GM19238 (cell line): ENCODE results near the gene WASF2.
"Not testable (repeated sequence)": the region's sequence is repeated elsewhere in the genome, so short reads cannot be mapped to it uniquely, and the experiment has no call there.

Source experiments
- DNase-seq: peaks from one replicate; pipeline ENCODE4 v3.0.0; 2011; ENCODE audit warnings: low spot score; ENCODE audit not compliant: insufficient read length

Gene WASF2

DNA sequence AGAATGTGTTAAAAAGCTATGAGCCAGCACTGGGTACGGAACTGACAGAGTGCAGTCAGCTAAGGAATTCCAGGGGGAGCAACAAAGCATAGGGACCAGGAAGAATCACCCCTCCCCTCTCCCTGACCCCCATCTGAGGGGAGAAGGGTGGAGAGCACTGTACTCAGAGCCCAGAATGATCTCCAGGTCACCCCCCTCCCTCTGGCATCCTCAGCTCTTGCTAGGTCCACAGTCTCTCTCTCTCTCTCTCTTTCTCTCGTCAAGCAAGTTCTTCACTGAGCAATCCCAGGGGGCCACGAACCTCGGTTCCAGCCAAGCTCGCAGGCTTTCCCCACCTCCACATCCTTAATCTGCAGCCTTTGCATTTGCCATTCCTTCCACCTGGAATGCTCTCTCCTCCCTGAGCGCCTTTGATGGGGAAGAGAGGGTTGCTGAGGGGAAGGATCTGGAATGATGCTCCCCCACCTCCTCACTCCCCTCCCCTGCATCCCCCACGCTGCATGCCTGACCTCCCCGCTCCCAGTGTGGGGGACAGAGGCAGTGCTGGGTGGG is 6.7 kb upstream of the WASF2 start:
- DNase-seq: no peak

- no peak for DNase-seq
Measured at GRCh38 chr1:27492796-27493195, 2.8 kb upstream of the WASF2 start.

GRCh38 chr1:27491748-27492700 is 2.1 kb upstream of the WASF2 start:
- no peak for DNase-seq

DNA sequence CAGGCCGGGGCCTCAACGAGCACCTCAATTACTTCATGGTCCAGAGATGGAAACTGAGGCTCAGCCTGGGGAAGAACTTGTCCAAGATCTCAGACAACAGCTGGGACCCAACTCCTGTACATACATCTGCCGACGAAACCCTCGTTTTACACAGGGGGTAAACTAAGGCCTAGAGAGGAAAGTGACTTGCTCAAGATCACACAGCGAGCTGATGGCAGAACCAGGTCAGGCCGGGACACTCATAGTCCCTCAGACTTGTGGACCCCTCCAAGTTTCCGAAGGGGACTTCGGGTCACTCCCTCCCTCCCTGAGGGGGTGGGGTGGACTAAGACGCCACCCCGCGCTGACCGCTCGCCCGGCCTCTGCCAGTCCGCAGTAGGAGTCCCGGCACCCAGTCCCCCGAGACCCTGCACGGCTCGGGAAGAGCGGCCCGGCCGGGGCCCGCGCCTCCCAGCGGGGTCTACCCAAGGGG is 430 bp downstream of the WASF2 start:
- no peak for DNase-seq

- DNase-seq: no peak
Measured at GRCh38 chr1:27487966-27488884, 1.7 kb downstream of the WASF2 start.

DNA sequence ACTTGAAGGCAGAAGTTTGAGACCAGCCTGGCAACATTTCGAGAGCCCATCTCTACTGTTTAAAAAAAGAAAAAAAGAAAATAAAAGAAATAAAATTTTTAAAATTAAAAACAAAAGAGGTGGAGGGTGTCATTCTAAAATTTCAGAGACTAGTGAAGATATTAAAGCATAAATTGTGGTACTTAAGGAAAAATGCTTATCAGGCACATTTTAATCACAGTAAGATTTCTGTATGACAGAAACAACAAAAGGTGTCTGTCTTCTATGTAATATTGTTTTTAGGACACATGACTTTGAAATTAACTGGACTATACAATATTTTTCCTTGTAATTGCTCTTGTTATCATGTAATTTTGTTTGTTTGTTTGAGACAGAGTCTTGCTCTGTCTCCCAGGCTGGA is 4.6 kb downstream of the WASF2 start:
- no peak for DNase-seq

DNA sequence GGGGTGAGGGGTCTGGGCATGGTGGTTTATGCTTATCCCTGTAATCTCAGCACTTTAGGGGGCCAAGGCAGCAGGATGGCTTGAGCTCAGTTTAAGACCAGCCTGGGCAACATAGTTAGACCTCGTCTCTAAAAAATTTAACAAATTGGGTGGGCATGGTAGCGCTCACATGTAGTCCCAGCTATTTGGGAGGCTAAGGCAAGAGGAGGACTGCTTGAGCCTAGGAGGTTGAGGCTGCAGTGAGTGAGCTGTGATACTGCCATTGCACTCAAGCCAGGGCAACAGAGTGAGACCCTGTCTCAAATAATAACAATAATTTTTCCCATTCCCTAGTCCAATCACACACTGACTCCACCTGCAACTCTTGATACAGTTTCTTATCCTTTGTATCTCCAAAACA is 6.3 kb downstream of the WASF2 start:
- DNase-seq: no peak

- no peak for DNase-seq
Measured at GRCh38 chr1:27481994-27482620, 7.9 kb downstream of the WASF2 start.

DNA sequence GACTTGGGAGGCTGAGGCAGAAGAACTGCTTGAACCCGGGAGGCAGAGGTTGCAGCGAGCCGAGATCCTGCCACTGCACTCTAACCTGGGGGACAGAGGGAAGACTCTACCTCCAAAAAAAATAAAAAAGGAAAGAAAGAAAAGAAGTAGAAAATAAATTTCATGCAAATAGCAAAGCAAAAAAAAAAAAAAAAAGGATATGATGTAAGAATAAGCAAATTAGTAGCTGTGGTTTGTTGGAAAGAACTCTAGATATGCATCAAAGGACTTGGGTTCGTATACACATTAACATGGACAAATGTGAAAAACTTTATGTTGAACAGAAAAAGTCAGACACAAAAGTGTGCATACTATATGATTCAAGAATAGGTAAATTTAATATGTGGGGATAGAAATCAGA is 11.9 kb downstream of the WASF2 start:
- no peak for DNase-seq

- no peak for DNase-seq
Measured at GRCh38 chr1:27476237-27476636, 13.7 kb downstream of the WASF2 start.

DNA sequence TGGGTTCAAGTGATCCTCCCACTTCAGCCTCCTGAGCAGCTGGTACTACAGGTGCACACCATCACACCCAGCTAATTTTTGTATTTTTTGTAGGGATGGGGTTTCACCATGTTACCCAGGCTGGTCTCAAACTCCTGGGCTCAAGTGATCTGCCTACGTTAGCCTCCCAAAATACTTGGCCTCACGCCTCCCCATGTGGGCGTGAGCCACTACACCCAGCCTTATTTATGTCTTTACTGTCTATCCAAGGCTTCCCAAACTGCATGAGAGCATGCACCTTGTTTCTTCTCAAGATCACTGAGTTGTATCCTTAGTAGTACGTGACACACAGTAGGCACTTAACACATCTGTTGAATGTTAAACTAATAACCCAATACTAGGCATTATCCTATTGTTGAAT is 14.2 kb downstream of the WASF2 start:
- DNase-seq: no peak

DNA sequence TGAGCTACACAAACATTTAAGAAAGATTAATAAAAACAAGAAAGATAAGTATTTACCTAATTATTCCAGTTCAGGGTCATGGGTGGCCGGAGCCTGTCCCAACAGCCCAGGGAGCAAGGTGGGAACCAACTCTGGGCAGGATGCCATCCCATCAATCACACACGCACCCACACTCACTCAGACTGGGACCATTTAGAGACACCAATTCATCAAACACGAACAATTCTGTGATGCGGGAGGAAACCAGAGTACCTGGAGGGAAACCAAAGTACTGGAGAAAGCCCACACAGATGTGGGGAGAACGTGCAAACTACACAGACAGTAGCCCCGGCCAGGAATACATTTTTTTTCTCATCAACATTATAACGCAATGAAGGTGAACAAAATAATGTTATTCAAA is 16.2 kb downstream of the WASF2 start:
- no peak for DNase-seq

DNA sequence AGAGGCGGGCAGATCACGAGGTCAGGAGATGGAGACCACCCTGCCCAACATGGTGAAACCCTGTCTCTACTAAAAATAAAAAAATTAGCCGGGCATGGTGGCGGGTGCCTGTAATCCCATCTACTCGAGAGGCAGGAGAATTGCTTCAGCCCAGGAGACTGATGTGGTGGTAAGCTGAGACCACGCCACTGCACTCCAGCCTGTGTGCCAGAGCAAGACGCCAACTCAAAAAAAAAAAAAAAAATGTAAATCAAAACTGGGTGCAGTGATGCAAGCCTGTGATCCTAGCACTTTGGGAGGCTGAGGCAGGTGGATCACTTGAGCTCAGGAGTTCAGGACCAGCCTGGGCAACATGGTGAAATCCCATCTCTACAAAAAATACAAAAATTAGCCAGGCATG is 17.9 kb downstream of the WASF2 start:
- not testable (repeated sequence) for DNase-seq

GRCh38 chr1:27471477-27471876 is 18.5 kb downstream of the WASF2 start:
- no peak for DNase-seq

GRCh38 chr1:27469334-27469733 is 20.6 kb downstream of the WASF2 start:
- no peak for DNase-seq

GRCh38 chr1:27468378-27468777 is 21.6 kb downstream of the WASF2 start:
- DNase-seq: not testable (repeated sequence)

- no peak for DNase-seq
Measured at GRCh38 chr1:27464926-27465647, 24.9 kb downstream of the WASF2 start.

DNA sequence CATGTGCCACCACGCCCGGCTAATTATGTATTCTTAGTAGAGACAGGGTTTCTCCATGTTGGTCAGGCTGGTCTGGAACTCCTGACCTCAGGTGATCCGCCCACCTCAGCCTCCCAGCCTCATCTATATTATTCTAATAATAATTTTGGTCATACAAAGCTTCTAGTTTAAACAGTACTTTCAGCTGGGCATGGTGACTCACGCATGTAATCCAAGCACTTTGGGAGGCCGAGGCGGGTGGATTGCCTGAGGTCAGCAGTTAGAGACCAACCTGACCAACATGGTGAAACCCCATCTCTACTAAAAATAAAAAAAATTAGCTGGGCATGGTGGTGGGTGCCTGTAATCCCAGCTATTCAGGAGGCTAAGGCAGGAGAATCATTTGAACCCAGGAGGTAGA is 26.1 kb downstream of the WASF2 start:
- DNase-seq: not testable (repeated sequence)

GRCh38 chr1:27458521-27458920 is 31.4 kb downstream of the WASF2 start:
- not testable (repeated sequence) for DNase-seq

- no peak for DNase-seq
Measured at GRCh38 chr1:27455139-27455811, 34.7 kb downstream of the WASF2 start.
